GM12873 (cell line): ENCODE results near the gene OR4E1.
A peak's percentile ranks its signal among the peaks of the same experiment; 100 is the strongest.

Experiments used
- TF ChIP-seq, protein P1 (sequence below): IDR thresholded peaks from 2 replicates; pipeline ENCODE4 v1.5.1; 2012; ENCODE audit warnings: low read depth, mild to moderate bottlenecking, moderate library complexity, low read length, control low read depth; ENCODE audit not compliant: insufficient read depth; ENCODE audit errors: missing control alignments

The OR4E1 gene

DNA sequence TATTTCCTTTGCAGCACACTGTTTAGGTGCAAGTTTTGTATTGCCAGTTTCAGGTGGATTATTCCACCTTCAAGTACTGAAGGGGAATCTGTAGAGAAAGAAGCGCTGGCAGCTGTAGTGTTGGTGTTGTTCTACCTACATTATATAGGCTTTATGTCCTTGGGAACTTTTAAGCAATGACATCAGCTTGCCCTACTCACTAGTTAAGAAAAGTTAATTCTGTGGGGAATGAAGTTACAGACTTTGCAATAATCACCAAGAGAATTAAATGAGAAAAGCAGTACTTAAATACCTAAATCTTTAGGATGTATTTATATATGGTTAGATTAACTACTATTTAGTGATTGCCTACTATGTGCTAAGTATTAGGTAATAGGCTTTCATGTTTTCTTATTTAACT is at the start of gene OR4E1:
OR4E1 (minus strand) TSS at position 101 of the 400 bp plus-strand sequence. CDS start 2,883 bp downstream, outside the sequence.
- TF ChIP-seq, protein P1, sequence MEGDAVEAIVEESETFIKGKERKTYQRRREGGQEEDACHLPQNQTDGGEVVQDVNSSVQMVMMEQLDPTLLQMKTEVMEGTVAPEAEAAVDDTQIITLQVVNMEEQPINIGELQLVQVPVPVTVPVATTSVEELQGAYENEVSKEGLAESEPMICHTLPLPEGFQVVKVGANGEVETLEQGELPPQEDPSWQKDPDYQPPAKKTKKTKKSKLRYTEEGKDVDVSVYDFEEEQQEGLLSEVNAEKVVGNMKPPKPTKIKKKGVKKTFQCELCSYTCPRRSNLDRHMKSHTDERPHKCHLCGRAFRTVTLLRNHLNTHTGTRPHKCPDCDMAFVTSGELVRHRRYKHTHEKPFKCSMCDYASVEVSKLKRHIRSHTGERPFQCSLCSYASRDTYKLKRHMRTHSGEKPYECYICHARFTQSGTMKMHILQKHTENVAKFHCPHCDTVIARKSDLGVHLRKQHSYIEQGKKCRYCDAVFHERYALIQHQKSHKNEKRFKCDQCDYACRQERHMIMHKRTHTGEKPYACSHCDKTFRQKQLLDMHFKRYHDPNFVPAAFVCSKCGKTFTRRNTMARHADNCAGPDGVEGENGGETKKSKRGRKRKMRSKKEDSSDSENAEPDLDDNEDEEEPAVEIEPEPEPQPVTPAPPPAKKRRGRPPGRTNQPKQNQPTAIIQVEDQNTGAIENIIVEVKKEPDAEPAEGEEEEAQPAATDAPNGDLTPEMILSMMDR: no peak

GRCh38 chr14:21721504-21721903 is 47.9 kb upstream of the OR4E1 start:
- TF ChIP-seq, protein P1: no peak

GRCh38 chr14:21719841-21720240 is 46.2 kb upstream of the OR4E1 start:
- TF ChIP-seq, protein P1: no peak

DNA sequence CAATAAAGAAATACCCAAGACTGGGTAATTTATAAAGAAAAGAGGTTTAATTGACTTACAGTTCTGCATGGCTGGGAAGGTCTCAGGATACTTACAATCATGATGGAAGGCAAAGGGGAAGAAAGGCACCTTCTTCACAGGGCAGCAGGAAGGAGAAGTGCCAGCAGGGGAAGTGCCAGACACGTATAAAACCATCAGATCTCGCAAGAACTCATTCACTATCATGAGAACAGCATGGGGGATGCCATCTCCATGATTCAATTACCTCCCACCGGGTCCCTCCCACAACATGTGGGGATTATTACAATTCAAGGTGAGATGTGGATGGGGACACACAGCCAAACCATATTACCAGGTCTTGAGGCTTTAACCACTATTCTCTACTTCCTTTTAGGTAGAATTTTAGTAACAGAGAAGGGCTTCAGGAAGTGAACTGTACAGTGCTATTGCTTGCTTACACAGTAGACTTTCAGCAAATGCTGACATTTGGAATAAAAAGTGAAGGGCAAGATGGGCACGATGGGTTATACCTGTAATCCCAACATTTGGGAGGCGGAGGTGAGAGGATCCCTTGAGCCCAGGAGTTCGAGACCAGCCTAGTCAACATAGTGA is 40.8 kb upstream of the OR4E1 start:
- TF ChIP-seq, protein P1: no peak

GRCh38 chr14:21712036-21712435 is 38.4 kb upstream of the OR4E1 start:
- TF ChIP-seq, protein P1: no peak

DNA sequence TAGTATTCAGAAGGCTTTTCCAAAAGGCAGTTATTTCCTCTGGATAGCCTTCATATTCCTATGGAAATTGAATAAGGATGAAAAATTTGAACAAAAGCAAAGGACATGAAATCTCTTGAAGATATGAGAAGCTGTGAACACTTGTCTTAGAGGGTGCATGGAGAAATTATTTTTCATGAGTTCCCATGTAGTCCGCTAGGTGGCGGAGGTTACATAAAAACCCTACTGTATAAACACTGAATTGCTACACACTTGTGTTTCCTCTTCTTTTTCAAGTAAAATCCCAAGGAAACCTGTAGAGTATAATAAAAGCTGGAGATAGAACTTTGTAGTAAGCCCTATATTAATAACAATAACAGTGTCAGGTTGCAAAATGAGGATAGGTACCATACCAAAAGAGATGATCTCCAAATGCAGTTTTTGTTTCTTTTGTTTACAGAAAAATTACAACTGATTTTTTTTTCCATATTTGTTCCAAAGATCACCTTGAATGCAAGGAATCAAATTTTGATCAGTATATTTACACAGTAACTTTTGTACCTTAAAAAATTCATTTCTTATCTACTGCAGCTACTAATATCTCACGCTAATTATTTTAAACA is 37.8 kb upstream of the OR4E1 start:
- TF ChIP-seq, protein P1: peak; percentile 79

DNA sequence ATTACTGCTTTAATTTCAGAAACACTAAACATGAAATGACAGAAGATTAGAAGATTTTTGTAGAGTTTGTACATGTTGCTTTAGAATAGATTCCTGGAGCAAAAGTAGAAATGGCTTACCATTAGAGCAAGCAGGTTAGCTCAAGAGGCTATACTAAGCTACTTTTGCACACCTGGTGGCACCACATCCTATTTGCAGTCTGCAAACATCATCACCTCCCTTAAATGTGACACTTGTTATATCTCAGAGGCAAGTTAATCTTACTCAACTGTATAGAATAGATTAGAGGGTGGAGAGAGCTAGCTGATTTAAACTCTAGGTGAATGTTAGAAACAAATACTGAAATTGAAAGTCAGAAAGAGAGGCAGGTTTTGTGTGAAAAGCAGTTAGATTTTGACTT is 30.7 kb upstream of the OR4E1 start:
- TF ChIP-seq, protein P1: no peak
